OCI-LY1 (cell line): ENCODE results near the gene STAMBPL1.

Experiments used
- EZH2 ChIP-seq: fragments of 200-600 bp; sonication (generic), shearing (Covaris generic); IDR thresholded peaks from 2 replicates; pipeline ENCODE4 v1.8.0; 2017; ENCODE audit warnings: borderline replicate concordance, mixed run types, mild to moderate bottlenecking, antibody characterized with exemption, low read length, moderate library complexity, mixed read lengths
- TF ChIP-seq, protein P1 (sequence below): fragments of 200-600 bp; sonication (generic), shearing (Covaris generic); IDR thresholded peaks from 2 replicates; pipeline ENCODE4 v1.5.1; 2017; ENCODE audit warnings: mild to moderate bottlenecking, antibody characterized with exemption, low read length, moderate library complexity, mixed read lengths

DNA sequence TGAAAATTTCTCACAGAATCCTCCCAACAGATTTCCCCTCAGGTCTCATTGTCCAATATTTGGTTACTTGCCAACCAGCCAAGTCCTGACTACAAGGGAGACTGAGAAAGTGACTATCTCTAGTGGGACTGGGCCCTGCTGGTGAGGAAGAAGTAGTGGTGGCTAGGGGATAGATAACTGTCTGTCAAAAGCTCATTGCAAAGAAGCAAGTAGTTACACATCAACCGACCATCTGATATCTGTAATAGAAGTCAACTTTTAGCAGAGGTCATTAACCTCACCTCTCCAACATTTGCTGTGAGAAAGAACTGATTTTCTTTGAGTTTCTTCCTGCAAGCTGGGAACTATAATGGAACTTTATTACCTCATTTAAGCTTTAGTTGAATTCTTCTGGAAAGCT is 15.2 kb downstream of the STAMBPL1 start:
- TF ChIP-seq, protein P1, sequence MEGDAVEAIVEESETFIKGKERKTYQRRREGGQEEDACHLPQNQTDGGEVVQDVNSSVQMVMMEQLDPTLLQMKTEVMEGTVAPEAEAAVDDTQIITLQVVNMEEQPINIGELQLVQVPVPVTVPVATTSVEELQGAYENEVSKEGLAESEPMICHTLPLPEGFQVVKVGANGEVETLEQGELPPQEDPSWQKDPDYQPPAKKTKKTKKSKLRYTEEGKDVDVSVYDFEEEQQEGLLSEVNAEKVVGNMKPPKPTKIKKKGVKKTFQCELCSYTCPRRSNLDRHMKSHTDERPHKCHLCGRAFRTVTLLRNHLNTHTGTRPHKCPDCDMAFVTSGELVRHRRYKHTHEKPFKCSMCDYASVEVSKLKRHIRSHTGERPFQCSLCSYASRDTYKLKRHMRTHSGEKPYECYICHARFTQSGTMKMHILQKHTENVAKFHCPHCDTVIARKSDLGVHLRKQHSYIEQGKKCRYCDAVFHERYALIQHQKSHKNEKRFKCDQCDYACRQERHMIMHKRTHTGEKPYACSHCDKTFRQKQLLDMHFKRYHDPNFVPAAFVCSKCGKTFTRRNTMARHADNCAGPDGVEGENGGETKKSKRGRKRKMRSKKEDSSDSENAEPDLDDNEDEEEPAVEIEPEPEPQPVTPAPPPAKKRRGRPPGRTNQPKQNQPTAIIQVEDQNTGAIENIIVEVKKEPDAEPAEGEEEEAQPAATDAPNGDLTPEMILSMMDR, result no peak
- TF ChIP-seq EZH2, result no peak
